H9 (cell line): Measurements from ENCODE around the gene NARS2. TPM values are rescaled to one million over a fixed set of nuclear protein-coding genes. Genes with fewer than 3 reads are reported as not detected.

Source experiments
- DNase-seq: peaks from one replicate; pipeline ENCODE4 v3.0.0-alpha.2; 2017
- H2AFZ ChIP-seq: one replicate; pipeline ENCODE4 v1.6.1; 2013; ENCODE audit warnings: mild to moderate bottlenecking, low read length, control low read depth, moderate library complexity
- H2AK5ac ChIP-seq: 2 replicates; pipeline ENCODE4 v1.6.1; 2013; ENCODE audit warnings: low read length, control low read depth, mixed read lengths; ENCODE audit not compliant: insufficient read length
- H2BK120ac ChIP-seq: one replicate; pipeline ENCODE4 v1.6.1; 2013; ENCODE audit warnings: low read depth, mild to moderate bottlenecking, low read length, control low read depth, inconsistent platforms; ENCODE audit not compliant: poor library complexity, severe bottlenecking
- H2BK12ac ChIP-seq: 2 replicates; pipeline ENCODE4 v1.6.1; 2013; ENCODE audit warnings: low read length, control low read depth, mixed read lengths, low read depth; ENCODE audit not compliant: insufficient read length
- H2BK15ac ChIP-seq: 2 replicates; pipeline ENCODE4 v1.6.1; 2013; ENCODE audit warnings: low read depth, low read length, control low read depth
- H2BK20ac ChIP-seq: one replicate; pipeline ENCODE4 v1.6.1; 2013; ENCODE audit warnings: low read depth, mild to moderate bottlenecking, low read length, control low read depth, inconsistent platforms; ENCODE audit not compliant: poor library complexity, severe bottlenecking
- H2BK5ac ChIP-seq: 2 replicates; pipeline ENCODE4 v1.6.1; 2013; ENCODE audit warnings: low read length, control low read depth, mixed read lengths; ENCODE audit not compliant: insufficient read length
- H3K14ac ChIP-seq: 2 replicates; pipeline ENCODE4 v1.6.1; 2013; ENCODE audit warnings: low read length, control low read depth; ENCODE audit not compliant: insufficient read depth
- H3K18ac ChIP-seq: 2 replicates; pipeline ENCODE4 v1.6.1; 2013; ENCODE audit warnings: low read depth, mild to moderate bottlenecking, mixed read lengths, low read length, control low read depth; ENCODE audit not compliant: insufficient read length
- H3K23ac ChIP-seq: 2 replicates; pipeline ENCODE4 v1.6.1; 2013; ENCODE audit warnings: low read length, control low read depth, mixed read lengths, low read depth; ENCODE audit not compliant: insufficient read length
- H3K23me2 ChIP-seq: 2 replicates; pipeline ENCODE4 v1.6.1; 2013; ENCODE audit warnings: low read depth, mild to moderate bottlenecking, mixed read lengths, low read length, control low read depth; ENCODE audit not compliant: insufficient read length, poor library complexity, severe bottlenecking
- H3K27ac ChIP-seq: 2 replicates; pipeline ENCODE4 v1.5.1; 2013; ENCODE audit warnings: low read length, control low read depth, mixed read lengths, low read depth; ENCODE audit not compliant: insufficient read length
- H3K27me3 ChIP-seq: 2 replicates; pipeline ENCODE4 v1.6.1; 2013; ENCODE audit warnings: low read length, control low read depth, inconsistent platforms; ENCODE audit not compliant: insufficient read depth
- H3K4ac ChIP-seq: 2 replicates; pipeline ENCODE4 v1.6.1; 2013; ENCODE audit warnings: low read depth, mild to moderate bottlenecking, control low read depth, inconsistent platforms, low read length, moderate library complexity
- H3K4me1 ChIP-seq: 2 replicates; pipeline ENCODE4 v1.6.1; 2013; ENCODE audit warnings: low read length, control low read depth, inconsistent platforms; ENCODE audit not compliant: insufficient read depth
- H3K4me2 ChIP-seq: 2 replicates; pipeline ENCODE4 v1.6.1; 2013; ENCODE audit warnings: low read length, control low read depth, mixed read lengths; ENCODE audit not compliant: insufficient read length, insufficient read depth
- H3K56ac ChIP-seq: 2 replicates; pipeline ENCODE4 v1.6.1; 2013; ENCODE audit warnings: low read depth, mild to moderate bottlenecking, mixed read lengths, low read length, control low read depth; ENCODE audit not compliant: insufficient read length
- H3K79me1 ChIP-seq: 2 replicates; pipeline ENCODE4 v1.6.1; 2013; ENCODE audit warnings: low read depth, mild to moderate bottlenecking, moderate library complexity, low read length, control low read depth, inconsistent platforms; ENCODE audit not compliant: insufficient read depth, poor library complexity, severe bottlenecking
- H3K79me2 ChIP-seq: 2 replicates; pipeline ENCODE4 v1.6.1; 2013; ENCODE audit warnings: low read length, control low read depth, inconsistent platforms; ENCODE audit not compliant: insufficient read depth
- H3K9ac ChIP-seq: 2 replicates; pipeline ENCODE4 v1.6.1; 2013; ENCODE audit warnings: low read length, control low read depth, mixed read lengths; ENCODE audit not compliant: insufficient read length; ENCODE audit errors: extremely low read depth
- H3K9me3 ChIP-seq: one replicate; pipeline ENCODE4 v1.6.1; 2013; ENCODE audit warnings: low read depth, low read length, inconsistent platforms; ENCODE audit not compliant: control insufficient read depth
- H3T11ph ChIP-seq: one replicate; pipeline ENCODE4 v1.6.1; 2013; ENCODE audit warnings: mild to moderate bottlenecking, low read length, control low read depth, inconsistent platforms
- H4K20me1 ChIP-seq: one replicate; pipeline ENCODE4 v1.6.1; 2013; ENCODE audit not compliant: control insufficient read depth, insufficient read length, insufficient read depth
- H4K5ac ChIP-seq: 2 replicates; pipeline ENCODE4 v1.6.1; 2013; ENCODE audit warnings: low read depth, mild to moderate bottlenecking, mixed read lengths, low read length, control low read depth; ENCODE audit not compliant: insufficient read length
- H4K8ac ChIP-seq: replicated peaks from 2 replicates; pipeline ENCODE4 v1.6.1; 2013; ENCODE audit warnings: low read length, control low read depth, mixed read lengths, low read depth; ENCODE audit not compliant: insufficient read length
- H4K91ac ChIP-seq: 2 replicates; pipeline ENCODE4 v1.6.1; 2013; ENCODE audit warnings: low read depth, mild to moderate bottlenecking, moderate library complexity, mixed read lengths, low read length, control low read depth; ENCODE audit not compliant: insufficient read length
- H3K27ac Mint-ChIP-seq, 3 experiments: 2 replicates in 2 of 3; 3 replicates in 1 of 3; pipeline ENCODE4 v1.8.0; 2020 to 2021; ENCODE audit warnings: mixed read lengths in 3 of 3, mild to moderate bottlenecking in 1 of 3, moderate library complexity in 1 of 3
- H3K27me3 Mint-ChIP-seq: 2 replicates; pipeline ENCODE4 v1.8.0; 2021; ENCODE audit warnings: low read depth, mild to moderate bottlenecking, moderate library complexity, mixed read lengths
- H3K36me3 Mint-ChIP-seq, 3 experiments: 2 replicates in 2 of 3; 3 replicates in 1 of 3; pipeline ENCODE4 v1.8.0; 2020 to 2021; ENCODE audit warnings: low read depth in 3 of 3, mixed read lengths in 3 of 3; ENCODE audit not compliant: insufficient read depth in 1 of 3
- H3K4me1 Mint-ChIP-seq, 2 experiments: 2 replicates each; pipeline ENCODE4 v1.8.0; 2020; ENCODE audit warnings: mixed read lengths in 2 of 2
- H3K4me3 Mint-ChIP-seq, 2 experiments: 2 replicates in 1 of 2; 3 replicates in 1 of 2; pipeline ENCODE4 v1.8.0; 2020 to 2021; ENCODE audit warnings: mild to moderate bottlenecking in 2 of 2, mixed read lengths in 2 of 2, moderate library complexity in 1 of 2
- H3K9me3 Mint-ChIP-seq, 2 experiments: 2 replicates in 1 of 2; 3 replicates in 1 of 2; pipeline ENCODE4 v1.8.0; 2020; ENCODE audit warnings: mild to moderate bottlenecking in 2 of 2, mixed read lengths in 2 of 2, moderate library complexity in 1 of 2
- WGBS: extraction: QIAGEN DNeasy Blood & Tissue Kit; methylation state at CpG from one replicate; pipeline ENCODE4 v1.1.7; 2013; ENCODE audit warnings: missing lambda C conversion rate, low lambda C conversion rate, mixed read lengths; ENCODE audit not compliant: insufficient read length; ENCODE audit errors: extremely low coverage; 5-methylcytosine and 5-hydroxymethylcytosine counted together
- total RNA-seq: library from RNA; stranded (reverse); gene quantifications from 2 replicates; pipeline ENCODE4 v1.2.1, GENCODE V29; 2021
- TF ChIP-seq, protein P1 (sequence below): fragments of 200-600 bp; sonication (generic); conservative IDR thresholded peaks from 3 replicates; pipeline ENCODE4 v1.8.0; 2021; ENCODE audit warnings: antibody characterized with exemption, mild to moderate bottlenecking

The NARS2 gene
- total RNA-seq, 1 experiment from 2014 or later: 29.7 TPM

DNA sequence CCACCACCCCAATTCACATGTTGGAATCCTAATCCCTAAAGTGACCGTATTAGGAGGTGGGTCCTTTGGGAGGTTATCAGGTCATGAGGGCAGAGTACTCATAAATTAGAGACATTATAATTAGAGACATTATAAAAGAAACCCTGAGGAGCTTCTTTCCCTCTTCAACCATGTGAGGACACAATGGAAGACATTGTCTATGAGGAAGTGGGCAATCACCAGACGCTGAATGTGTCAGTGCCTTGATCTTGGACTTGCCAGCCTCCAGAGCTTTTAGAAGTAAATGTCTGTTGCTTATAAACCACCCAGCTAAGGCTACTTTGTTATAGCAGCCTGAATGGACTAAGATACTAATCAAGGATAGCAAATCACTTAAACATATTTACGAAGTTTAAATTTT lies 171.8 kb downstream of the NARS2 start:
- WGBS: no CpG with 5 or more reads among the region's 3 CpGs
- H3K4ac ChIP-seq: no peak overlapping the region
- H3K27ac ChIP-seq: no peak overlapping the region
- peaks cover 7% of the 10 kb centered on the region; the same call in 1 of the 2 replicates for H3K4me1 ChIP-seq
- no peak overlapping the region for H3K27ac Mint-ChIP-seq
- no peaks in the 10 kb centered on the region; a peak in 1 of 7 replicates for H3K36me3 Mint-ChIP-seq
- no peak overlapping the region for H4K91ac ChIP-seq
- TF ChIP-seq, protein P1, sequence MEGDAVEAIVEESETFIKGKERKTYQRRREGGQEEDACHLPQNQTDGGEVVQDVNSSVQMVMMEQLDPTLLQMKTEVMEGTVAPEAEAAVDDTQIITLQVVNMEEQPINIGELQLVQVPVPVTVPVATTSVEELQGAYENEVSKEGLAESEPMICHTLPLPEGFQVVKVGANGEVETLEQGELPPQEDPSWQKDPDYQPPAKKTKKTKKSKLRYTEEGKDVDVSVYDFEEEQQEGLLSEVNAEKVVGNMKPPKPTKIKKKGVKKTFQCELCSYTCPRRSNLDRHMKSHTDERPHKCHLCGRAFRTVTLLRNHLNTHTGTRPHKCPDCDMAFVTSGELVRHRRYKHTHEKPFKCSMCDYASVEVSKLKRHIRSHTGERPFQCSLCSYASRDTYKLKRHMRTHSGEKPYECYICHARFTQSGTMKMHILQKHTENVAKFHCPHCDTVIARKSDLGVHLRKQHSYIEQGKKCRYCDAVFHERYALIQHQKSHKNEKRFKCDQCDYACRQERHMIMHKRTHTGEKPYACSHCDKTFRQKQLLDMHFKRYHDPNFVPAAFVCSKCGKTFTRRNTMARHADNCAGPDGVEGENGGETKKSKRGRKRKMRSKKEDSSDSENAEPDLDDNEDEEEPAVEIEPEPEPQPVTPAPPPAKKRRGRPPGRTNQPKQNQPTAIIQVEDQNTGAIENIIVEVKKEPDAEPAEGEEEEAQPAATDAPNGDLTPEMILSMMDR: no peak
- DNase-seq: no peak
- H3K23ac ChIP-seq: no peak overlapping the region
- H3K4me1 Mint-ChIP-seq: peaks cover 16 to 18% of the 10 kb centered on the region in 2 experiments
- H2BK120ac ChIP-seq: no peak overlapping the region
- H3K56ac ChIP-seq: no peak overlapping the region
- H3K27me3 Mint-ChIP-seq: peaks cover 22% of the 10 kb centered on the region
- H2BK15ac ChIP-seq: no peak overlapping the region
- no peaks in the 10 kb centered on the region for H3K79me2 ChIP-seq
- no peak overlapping the region for H4K5ac ChIP-seq
- no peak overlapping the region for H2AFZ ChIP-seq
- H3K27me3 ChIP-seq: peaks cover 6% of the 10 kb centered on the region; the same call in 1 of the 2 replicates
- no peak overlapping the region for H3T11ph ChIP-seq
- H2BK5ac ChIP-seq: no peak overlapping the region
- H3K18ac ChIP-seq: no peak overlapping the region
- H3K9me3 Mint-ChIP-seq: no peaks in the 10 kb centered on the region
- H3K14ac ChIP-seq: no peak overlapping the region
- no peak overlapping the region for H3K9ac ChIP-seq
- no peaks in the 10 kb centered on the region for H3K9me3 ChIP-seq
- no peaks in the 10 kb centered on the region for H3K23me2 ChIP-seq
- H3K4me2 ChIP-seq: no peak overlapping the region
- H3K4me3 Mint-ChIP-seq: no peak overlapping the region
- no peak overlapping the region for H2AK5ac ChIP-seq
- H4K20me1 ChIP-seq: no peaks in the 10 kb centered on the region
- no peaks in the 10 kb centered on the region for H3K79me1 ChIP-seq
- H2BK12ac ChIP-seq: no peak overlapping the region
- no peak overlapping the region for H4K8ac ChIP-seq
- no peak overlapping the region for H2BK20ac ChIP-seq
